Activated CD8-positive, alpha-beta memory T cell treated with anti-CD3 and anti-CD28 coated beads, Interleukin-2, amount 50 U/mL, for 4 hours (primary cell): ENCODE data around the gene MDP1.
A peak's percentile ranks its signal among the peaks of the same experiment; 100 is the strongest.
"Not testable (repeated sequence)": the region's sequence is repeated elsewhere in the genome, so short reads cannot be mapped to it uniquely, and the experiment has no call there.

Experiments
- DNase-seq: peaks from one replicate; pipeline ENCODE4 v3.0.0-alpha.2; 2020

The MDP1 gene

DNA sequence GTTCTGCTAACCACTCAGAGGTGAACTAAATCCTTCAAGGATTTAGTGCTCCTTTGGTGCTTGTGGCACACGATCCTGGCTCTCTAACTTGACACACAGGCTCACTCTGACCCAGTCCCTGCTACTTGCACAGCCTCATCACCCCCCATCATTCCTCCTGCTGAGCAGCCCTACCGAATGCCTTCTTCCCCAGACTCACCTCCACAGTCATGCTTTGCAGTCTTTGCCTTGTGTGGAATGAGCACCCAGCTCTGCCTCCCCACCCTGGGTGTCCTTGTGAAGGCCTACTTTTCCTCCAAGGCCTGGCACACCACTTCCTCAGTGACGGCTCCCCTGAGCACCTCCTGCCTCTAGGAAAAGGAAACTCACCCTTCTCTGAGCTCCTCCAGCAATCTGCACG is 34.5 kb upstream of the MDP1 start:
- DNase-seq: no peak

DNA sequence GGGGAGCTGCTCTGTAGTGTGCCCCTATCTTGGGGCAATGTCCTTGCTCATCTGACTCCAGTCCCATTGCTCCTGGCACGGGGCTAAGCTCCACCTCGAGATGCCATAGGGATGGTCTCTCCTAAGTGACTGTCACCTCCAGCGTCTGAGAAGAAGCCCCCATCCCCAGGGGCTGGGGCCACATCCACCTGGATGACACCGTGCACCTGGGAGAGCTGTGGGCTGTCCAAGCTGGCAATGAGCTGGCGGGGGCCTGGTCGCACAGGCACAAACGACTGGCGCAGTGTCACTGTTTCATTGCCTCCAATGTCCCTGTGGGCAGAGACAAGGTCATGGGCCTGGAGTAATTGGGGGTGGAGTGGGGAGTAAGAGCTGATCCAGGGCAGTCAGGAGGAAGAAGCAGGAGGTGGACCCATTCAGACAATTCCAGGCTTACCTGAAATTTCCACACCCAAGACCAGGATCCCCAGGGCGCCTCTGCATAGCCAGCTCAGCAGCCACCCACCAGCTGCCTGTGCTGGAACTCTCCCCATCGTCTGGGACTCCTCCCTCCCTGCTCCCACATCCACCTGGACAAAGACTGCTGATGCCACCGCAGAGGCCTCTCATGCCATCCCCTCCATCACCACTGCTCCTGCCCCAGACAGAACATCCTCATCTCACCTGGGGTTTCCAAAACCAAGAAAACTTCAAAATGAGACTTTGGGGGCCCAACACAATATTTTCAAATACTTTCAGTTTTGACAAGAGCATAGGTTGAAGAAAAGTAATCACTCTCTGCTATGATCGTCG is 33.6 kb upstream of the MDP1 start:
- DNase-seq: no peak

GRCh38 chr14:24247422-24247821 is 31.6 kb upstream of the MDP1 start:
- no peak for DNase-seq

GRCh38 chr14:24246765-24247212 is 30.9 kb upstream of the MDP1 start:
- DNase-seq: no peak

- DNase-seq: not testable (repeated sequence)
Measured at GRCh38 chr14:24245350-24245749, 29.5 kb upstream of the MDP1 start.

GRCh38 chr14:24243336-24243836 is 27.5 kb upstream of the MDP1 start:
- no peak for DNase-seq

GRCh38 chr14:24241829-24242443 is 26.1 kb upstream of the MDP1 start:
- peak; percentile 92 for DNase-seq

DNA sequence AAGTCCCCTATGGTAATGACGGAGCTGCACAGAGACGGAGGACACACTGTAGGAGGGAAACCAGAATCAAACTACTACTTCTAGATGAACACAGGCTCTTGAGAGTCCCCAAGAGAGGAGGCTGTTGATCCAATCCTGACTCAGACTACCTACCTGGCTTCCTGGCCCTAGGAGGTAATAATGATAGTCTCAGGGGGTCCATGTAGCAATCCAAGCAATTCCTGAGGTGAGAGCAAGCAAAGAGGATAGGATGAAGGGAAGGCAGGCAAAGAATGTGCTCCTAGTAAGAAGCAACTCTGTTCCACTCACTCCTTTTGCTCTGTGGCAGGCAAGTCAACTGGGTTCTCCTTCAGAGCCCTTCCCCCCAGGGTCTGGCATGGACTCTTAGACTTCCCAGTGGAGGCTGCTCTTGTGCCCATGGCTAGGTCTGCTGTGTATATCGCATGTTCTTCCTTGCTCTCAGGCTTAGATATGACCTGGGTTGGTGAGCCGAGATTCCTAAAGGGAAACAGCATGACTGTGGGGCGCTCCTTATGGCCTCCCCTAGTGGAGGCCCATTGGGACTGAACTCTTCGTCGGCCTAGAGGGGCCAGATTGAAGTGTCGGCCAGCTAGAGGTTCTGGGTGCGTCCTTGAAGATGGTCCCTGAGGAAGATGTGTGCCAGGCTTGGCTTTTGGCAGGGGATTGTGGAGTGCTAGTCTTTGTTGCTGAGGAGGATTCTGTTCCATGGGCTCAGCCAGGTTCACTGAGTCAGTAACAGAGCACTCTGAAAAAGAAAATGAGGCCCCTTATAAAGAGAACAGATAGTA is 24.4 kb upstream of the MDP1 start:
- no peak for DNase-seq

DNA sequence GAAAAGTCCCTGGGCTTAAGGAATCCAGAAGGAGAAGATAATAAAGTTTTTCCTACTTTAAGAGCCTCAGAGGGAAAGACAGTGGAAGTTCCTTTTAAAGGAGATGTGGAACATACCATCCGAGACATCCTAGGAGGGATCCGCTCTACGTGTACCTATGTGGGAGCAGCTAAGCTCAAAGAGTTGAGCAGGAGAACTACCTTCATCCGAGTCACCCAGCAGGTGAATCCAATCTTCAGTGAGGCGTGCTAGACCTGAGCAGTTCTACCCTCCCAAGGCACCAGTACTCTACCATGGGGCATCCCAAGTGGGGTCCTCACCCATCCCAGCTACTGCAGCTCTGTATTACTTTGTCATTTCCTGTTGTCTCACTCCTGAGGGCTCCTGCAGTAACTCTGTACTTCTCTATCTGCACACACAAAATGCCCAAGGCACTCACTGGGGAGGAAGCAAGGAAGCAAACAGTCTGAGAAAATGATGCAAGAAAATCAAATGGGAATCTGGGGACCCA is 22.7 kb upstream of the MDP1 start:
- DNase-seq: no peak

DNA sequence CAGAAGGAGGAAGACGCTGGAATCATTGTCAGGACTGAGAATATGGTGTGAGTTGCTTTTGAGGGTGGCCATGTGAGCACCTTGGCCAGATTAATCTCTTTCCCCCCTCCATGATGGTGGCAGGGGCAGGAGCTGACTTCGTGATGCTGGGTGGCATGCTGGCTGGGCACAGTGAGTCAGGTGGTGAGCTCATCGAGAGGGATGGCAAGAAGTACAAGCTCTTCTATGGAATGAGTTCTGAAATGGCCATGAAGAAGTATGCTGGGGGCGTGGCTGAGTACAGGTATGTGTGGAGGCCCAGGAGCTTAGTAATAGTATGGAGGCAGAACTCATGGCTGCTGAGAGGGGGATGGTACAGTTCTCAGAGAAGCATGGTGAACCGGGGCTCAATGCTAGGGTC is 22.3 kb upstream of the MDP1 start:
- DNase-seq: peak; percentile 40

DNA sequence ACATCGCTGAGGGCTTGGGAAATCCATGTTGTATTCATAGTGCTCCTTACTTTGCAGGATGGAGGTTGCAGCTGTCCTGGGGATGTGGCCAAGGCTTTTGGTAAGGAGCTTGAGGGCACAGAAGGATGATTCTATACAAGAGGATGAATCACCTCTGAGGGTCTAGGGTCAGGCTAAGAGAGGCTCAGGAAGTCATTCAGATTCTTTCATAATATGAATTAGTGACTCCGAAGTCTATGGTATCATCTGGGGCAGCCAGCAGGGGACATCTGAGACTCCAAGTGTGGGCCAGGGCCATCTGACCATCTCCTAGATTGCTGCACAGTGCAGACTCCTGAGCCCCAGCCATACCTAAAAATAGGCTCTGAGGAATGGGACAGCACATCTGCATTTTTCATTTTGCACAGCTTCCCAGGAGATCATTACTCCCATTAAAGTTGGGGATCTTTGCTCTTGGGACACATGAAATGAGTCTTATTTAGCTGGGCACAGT is 21.6 kb upstream of the MDP1 start:
- no peak for DNase-seq

- DNase-seq: no peak
Measured at GRCh38 chr14:24236689-24237462, 21.0 kb upstream of the MDP1 start.

DNA sequence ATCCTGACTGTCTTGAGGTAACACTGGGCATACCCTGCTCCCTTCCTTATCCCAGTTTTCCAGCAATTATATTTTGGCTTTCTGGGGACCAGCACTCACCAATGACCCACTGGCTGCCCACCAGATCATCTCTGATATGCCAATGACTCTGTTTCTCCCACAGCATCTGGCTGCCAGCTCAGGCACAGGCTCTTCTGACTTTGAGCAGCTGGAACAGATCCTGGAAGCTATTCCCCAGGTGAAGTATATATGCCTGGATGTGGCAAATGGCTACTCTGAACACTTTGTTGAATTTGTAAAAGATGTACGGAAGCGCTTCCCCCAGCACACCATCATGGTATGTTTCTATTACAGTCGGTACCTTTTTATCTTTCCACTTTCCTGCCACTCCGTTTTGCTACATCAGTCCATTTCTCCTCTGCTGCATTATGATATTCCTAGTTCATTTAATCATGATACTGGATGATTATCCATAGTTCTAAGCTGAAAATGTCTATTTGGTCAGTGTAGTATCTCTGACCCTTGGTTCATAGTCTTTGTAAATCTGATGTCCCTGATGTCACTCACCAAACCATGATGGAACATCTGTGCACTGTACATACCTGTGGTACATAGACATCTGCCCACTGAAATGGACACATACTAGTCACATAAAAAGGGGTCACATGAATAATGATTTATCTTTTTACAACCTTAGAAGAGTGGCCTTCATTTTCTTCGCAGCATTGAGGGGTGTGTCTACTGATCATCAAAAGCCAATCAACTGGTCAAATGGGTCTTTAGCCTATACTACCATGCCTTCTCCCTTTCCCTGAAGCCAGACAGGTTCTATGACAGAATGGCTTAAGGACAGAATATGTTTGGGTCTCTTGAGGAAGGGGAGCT is 20.2 kb upstream of the MDP1 start:
- no peak for DNase-seq

- no peak for DNase-seq
Measured at GRCh38 chr14:24234095-24235005, 18.5 kb upstream of the MDP1 start.

GRCh38 chr14:24233538-24233866 is 17.6 kb upstream of the MDP1 start:
- no peak for DNase-seq

GRCh38 chr14:24232645-24233537 is 17.0 kb upstream of the MDP1 start, which contains the start of gene GMPR2:
GMPR2 (plus strand) TSS chr14:24232929; CDS start chr14:24233254, 325 bp downstream.
- DNase-seq: no peak

DNA sequence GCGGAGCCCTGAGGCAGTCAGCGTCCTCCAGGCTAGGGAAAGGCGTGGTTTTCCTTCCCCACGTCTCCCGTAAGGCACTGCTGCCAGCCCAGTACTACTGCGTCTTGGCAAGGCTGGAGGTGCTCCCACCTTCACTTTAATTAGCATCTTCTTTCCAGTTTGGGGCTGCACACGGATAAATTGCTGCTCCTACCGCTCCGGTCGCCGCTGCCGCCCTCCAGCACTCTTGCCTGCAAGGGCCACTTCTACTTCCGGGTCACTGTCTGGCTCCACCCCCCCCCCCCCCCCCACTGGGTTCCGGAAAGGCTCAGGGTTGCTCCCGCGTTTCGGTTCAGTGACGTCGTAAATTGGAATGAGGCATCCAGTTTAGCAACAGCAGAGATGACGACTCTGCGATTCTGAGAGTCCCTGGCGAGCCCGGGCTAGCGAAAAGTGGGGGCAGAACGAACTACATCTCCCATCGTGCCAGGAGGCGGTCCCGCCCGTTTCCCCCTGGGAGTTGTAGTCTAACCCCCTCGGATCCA is 16.3 kb upstream of the MDP1 start, which contains the start of gene NEDD8:
NEDD8 (minus strand) TSS at position 247 of the 524 bp plus-strand sequence; CDS start at position 147, 100 bp downstream.
- peak; percentile 84 for DNase-seq

- no peak for DNase-seq
Measured at GRCh38 chr14:24231263-24232120, 15.6 kb upstream of the MDP1 start.
